Vagina (tissue), 2 donors: ENCODE results near the gene CBLB. TPM values are rescaled to one million over a fixed set of nuclear protein-coding genes. Genes with fewer than 3 reads are reported as not detected.

Experiments used
- DNase-seq, 2 donors: peaks; one replicate each; pipeline ENCODE4 v3.0.0-alpha.2; 2017; ENCODE audit errors: extremely low spot score in 2 of 2
- H3K27ac ChIP-seq: fragments of 200-600 bp; sonication (generic); one replicate; pipeline ENCODE4 v1.5.1; 2019
- H3K27me3 ChIP-seq: fragments of 200-600 bp; sonication (generic); one replicate; pipeline ENCODE4 v1.5.1; 2019
- H3K36me3 ChIP-seq, 2 donors: fragments of 200-600 bp; sonication (generic); one replicate each; pipeline ENCODE4 v1.5.1; 2017 to 2019
- H3K4me1 ChIP-seq: fragments of 200-600 bp; sonication (generic); one replicate; pipeline ENCODE4 v1.5.1; 2019
- H3K4me3 ChIP-seq, 2 donors: fragments of 200-600 bp; sonication (generic); 1 replicate in 1 of 2; 2 replicates in 1 of 2; pipeline ENCODE4 v1.5.1; 2016 to 2019
- H3K9me3 ChIP-seq: fragments of 200-600 bp; sonication (generic); one replicate; pipeline ENCODE4 v1.5.1; 2019
- CTCF ChIP-seq, 3 experiments: fragments of 450-650 bp in 2 of 3; fragments of 200-600 bp in 1 of 3; sonication (generic) in 1 of 3; IDR thresholded peaks; one replicate each; pipeline ENCODE4 v1.5.1; 2017 to 2019; ENCODE audit warnings: antibody characterized with exemption in 3 of 3, mild to moderate bottlenecking in 2 of 3, moderate library complexity in 2 of 3
- POLR2A ChIP-seq, 2 donors: fragments of 450-650 bp; IDR thresholded peaks; one replicate each; pipeline ENCODE4 v1.6.1; 2017; ENCODE audit warnings: antibody characterized with exemption in 2 of 2, mild to moderate bottlenecking in 2 of 2, moderate library complexity in 2 of 2
- POLR2AphosphoS5 ChIP-seq, 2 donors: sonication (generic); formaldehyde crosslinking; IDR thresholded peaks; one replicate each; pipeline ENCODE4 v1.9.0; 2017; ENCODE audit warnings: antibody characterized with exemption in 2 of 2, mild to moderate bottlenecking in 2 of 2, low read depth in 1 of 2; ENCODE audit not compliant: insufficient read depth in 1 of 2
- intact Hi-C: fragments of 100-400 bp; cut with DNase I; formaldehyde crosslinking; loops from one replicate; pipeline ENCODE4 v1.15.1; 2023
- total RNA-seq: library from RNA; depleted of rRNA; stranded (reverse); fragments of >200 nt; gene quantifications from one replicate; pipeline ENCODE4 v1.2.3, GENCODE V29; 2016

Gene CBLB
- total RNA-seq, 1 donor from 2014 or later, result 58.4 TPM

GRCh38 chr3:105793040-105793439, 75.8 kb downstream of the CBLB start:
- no peaks in the 10 kb centered on the region for H3K36me3 ChIP-seq
- DNase-seq, result no peak
- no peak for TF ChIP-seq POLR2A (IDR thresholded peaks at IDR 0.05)
- no peak for TF ChIP-seq CTCF (IDR thresholded peaks at IDR 0.05)
- no peak for TF ChIP-seq POLR2AphosphoS5 (IDR thresholded peaks at IDR 0.05; ENCODE audit: insufficient read depth in 1 of 2, low read depth in 1 of 2)
- peaks cover 43% of the 10 kb centered on the region for H3K4me1 ChIP-seq
- H3K9me3 ChIP-seq, result no peaks in the 10 kb centered on the region
- intact Hi-C loops, result loop anchor here (2.0 kb wide), 1 partner anchor 76 kb away; the partner anchor contains the start of gene CBLB
- no peak overlapping the region for H3K4me3 ChIP-seq
- H3K27ac ChIP-seq, result peak overlapping the region; percentile 78
- no peaks in the 10 kb centered on the region for H3K27me3 ChIP-seq

- peak in 1 of 2 donors; percentile 98 for DNase-seq
- H3K27ac ChIP-seq, result peak overlapping the region; percentile 78
- H3K36me3 ChIP-seq, result no peaks in the 10 kb centered on the region
- no peak overlapping the region for H3K4me3 ChIP-seq
- H3K9me3 ChIP-seq, result no peaks in the 10 kb centered on the region
- intact Hi-C loops, result loop anchor here (2.0 kb wide), 1 partner anchor 77 kb away; the partner anchor contains the start of gene CBLB
- TF ChIP-seq POLR2A (IDR thresholded peaks at IDR 0.05) (no peak), POLR2AphosphoS5 (IDR thresholded peaks at IDR 0.05; ENCODE audit: insufficient read depth in 1 of 2, low read depth in 1 of 2) (peak; percentile 49 to 93)
- H3K4me1 ChIP-seq, result peaks cover 51% of the 10 kb centered on the region
- no peaks in the 10 kb centered on the region for H3K27me3 ChIP-seq
These were observed 76.7 kb downstream of the CBLB start for GRCh38 chr3:105791919-105792786.

GRCh38 chr3:105791131-105791530, 77.7 kb downstream of the CBLB start:
- intact Hi-C loops, result no loop called here
- no peaks in the 10 kb centered on the region for H3K36me3 ChIP-seq
- H3K9me3 ChIP-seq, result no peaks in the 10 kb centered on the region
- H3K4me1 ChIP-seq, result peaks cover 52% of the 10 kb centered on the region
- H3K27ac ChIP-seq, result peak overlapping the region; percentile 78
- H3K27me3 ChIP-seq, result no peaks in the 10 kb centered on the region
- DNase-seq, result no peak
- TF ChIP-seq POLR2A (IDR thresholded peaks at IDR 0.05), result no peak
- TF ChIP-seq POLR2AphosphoS5 (IDR thresholded peaks at IDR 0.05; ENCODE audit: insufficient read depth in 1 of 2, low read depth in 1 of 2), result no peak
- no peak for TF ChIP-seq CTCF (IDR thresholded peaks at IDR 0.05)
- H3K4me3 ChIP-seq, result no peak overlapping the region

DNA sequence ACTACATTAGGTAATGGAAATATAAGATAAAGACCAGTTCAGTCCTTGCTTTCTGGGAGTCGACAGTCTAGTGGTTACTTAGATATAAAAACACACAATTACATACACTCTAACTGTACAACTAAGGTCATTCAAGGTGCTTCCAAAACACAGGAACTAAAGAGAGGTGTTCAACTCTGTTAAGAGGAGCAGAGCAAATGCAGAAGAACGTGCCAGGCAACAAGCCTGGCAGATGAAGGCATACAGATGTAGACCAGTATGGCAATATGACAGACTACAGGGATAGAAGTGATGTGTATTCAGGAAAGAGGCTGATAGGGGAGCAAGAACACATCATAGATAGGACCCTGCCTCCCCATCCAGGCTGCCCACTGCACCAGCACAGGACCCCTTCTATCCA, 78.3 kb downstream of the CBLB start:
- H3K4me1 ChIP-seq, result peaks cover 52% of the 10 kb centered on the region
- intact Hi-C loops, result no loop called here

DNA sequence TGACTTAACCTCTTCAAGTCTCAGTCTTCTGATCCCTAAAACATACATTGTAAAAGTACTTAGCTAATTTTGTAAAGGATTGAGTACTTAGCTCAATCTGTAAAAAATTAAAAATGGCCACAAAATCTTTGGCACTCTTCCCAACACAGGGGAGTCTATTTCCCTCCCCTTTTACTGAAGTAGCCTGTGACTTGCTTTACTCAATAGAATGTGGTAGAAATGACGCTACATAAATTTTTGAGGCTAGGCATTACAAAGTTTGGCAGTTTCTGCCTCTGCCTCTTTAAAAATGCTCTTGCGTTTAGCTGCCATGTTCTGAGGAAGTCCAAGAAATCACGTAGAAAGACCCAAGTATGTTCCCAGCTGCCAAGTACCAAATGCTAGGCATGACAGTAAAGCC, 80.2 kb downstream of the CBLB start:
- H3K4me3 ChIP-seq, result no peak overlapping the region
- no peaks in the 10 kb centered on the region for H3K9me3 ChIP-seq
- no peaks in the 10 kb centered on the region for H3K27me3 ChIP-seq
- no peaks in the 10 kb centered on the region for H3K36me3 ChIP-seq
- no peak for DNase-seq
- no peak overlapping the region for H3K27ac ChIP-seq
- H3K4me1 ChIP-seq, result peaks cover 44% of the 10 kb centered on the region
- intact Hi-C loops, result no loop called here
- TF ChIP-seq POLR2A (IDR thresholded peaks at IDR 0.05) (no peak), POLR2AphosphoS5 (IDR thresholded peaks at IDR 0.05; ENCODE audit: insufficient read depth in 1 of 2, low read depth in 1 of 2) (no peak), CTCF (IDR thresholded peaks at IDR 0.05) (no peak)

More for the DNA sequence above, 78.3 kb downstream of the CBLB start:
- Histone ChIP-seq H3K27ac (peak overlapping the region; percentile 78), H3K36me3 (no peaks in the 10 kb centered on the region), H3K9me3 (no peaks in the 10 kb centered on the region), H3K4me3 (no peak overlapping the region), H3K27me3 (no peaks in the 10 kb centered on the region)
- DNase-seq, result no peak
- no peak for TF ChIP-seq CTCF (IDR thresholded peaks at IDR 0.05)
- TF ChIP-seq POLR2A (IDR thresholded peaks at IDR 0.05), result no peak
- no peak for TF ChIP-seq POLR2AphosphoS5 (IDR thresholded peaks at IDR 0.05; ENCODE audit: insufficient read depth in 1 of 2, low read depth in 1 of 2)
